Right kidney (tissue), 1 donor: Measurements from ENCODE around the gene NF1.
"Not testable (repeated sequence)": the region's sequence is repeated elsewhere in the genome, so short reads cannot be mapped to it uniquely, and the experiment has no call there.

ENCODE experiments used
- DNase-seq: peaks from one replicate; pipeline ENCODE4 v3.0.0-alpha.2; 2016

NF1 gene

DNA sequence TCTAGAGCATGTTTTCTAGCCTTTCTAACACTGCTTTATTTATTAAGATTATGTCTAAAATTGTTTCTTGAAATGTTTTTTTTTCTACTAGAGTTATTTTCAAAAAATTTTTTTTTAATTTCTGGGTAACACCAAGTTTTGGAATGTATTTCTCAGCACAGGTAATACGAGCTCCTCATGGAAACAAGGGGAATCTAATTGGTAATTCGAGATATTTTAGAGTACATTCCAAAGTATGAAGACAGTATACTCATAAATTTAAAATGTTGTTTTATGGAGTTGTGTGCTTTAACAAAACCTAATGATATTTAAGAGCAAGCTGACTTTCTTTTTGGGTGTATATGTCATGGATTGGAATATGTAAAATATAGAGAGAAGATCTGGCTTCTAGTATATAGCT lies 159.9 kb downstream of the NF1 start:
- no peak for DNase-seq

DNA sequence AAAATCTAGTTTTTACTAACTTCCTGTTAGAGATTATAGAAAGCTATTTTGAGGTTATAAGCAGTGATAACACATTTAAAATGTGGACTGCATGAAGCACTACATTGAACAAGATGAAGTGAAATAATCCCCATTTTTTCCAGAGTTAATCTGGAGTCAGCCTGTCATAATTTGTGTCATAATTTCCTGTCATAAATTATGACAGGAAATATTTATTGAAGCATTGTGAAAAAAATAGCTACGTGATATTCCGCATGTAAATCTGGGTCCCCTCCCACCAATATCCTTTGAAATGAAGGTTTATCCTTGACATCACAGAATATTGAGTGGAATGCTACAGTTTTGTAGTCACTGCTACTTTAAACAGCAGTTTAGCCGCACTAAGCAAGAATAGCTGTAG lies 162.2 kb downstream of the NF1 start:
- DNase-seq = no peak

DNA sequence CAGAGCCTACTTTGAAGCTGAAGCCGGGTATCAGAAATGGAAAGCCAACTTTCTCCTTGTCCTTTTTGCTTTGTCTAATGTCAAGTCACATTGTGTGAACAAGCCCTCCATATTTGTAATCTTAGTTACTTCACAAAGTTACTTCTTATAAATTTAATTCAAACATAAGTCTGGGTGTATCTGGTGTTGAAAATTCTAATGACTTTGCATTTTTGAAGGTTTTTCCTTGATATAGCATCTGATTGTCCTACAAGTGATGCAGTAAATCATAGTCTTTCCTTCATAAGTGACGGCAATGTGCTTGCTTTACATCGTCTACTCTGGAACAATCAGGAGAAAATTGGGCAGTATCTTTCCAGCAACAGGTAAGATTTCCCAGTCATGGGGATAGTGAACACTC lies 165.4 kb downstream of the NF1 start:
- DNase-seq = no peak

DNA sequence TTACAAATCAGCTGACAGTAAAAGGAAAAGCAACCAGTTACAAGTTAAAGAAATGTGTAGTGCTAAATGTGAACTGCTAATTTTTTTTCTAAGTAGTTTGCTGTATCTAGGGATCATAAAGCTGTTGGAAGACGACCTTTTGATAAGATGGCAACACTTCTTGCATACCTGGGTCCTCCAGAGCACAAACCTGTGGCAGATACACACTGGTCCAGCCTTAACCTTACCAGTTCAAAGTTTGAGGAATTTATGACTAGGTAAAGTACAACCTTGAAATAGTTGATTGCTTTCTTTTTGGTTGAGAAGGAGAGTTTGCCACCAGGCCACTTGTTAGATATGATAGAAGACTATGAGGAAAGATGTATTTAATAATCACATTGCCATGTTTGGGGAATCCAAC lies 166.8 kb downstream of the NF1 start:
- DNase-seq = no peak

DNA sequence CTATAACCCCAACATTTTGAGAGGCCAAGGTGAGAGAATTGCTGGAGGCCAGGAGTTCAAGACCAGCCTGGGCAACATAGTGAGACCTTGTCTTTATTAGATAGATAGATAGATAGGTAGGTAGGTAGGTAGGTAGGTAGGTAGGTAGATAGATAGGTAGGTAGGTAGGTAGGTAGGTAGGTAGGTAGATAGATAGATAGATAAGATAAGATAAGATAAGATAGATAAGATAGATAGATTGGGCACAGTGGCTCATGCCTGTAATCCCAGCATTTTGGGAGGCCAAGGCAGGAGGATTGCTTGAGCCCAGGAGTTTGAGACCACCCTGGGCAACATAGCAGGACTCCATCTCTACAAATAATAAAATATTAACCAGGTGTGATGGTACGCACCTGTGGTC lies 168.1 kb downstream of the NF1 start:
- DNase-seq = not testable (repeated sequence)

DNA sequence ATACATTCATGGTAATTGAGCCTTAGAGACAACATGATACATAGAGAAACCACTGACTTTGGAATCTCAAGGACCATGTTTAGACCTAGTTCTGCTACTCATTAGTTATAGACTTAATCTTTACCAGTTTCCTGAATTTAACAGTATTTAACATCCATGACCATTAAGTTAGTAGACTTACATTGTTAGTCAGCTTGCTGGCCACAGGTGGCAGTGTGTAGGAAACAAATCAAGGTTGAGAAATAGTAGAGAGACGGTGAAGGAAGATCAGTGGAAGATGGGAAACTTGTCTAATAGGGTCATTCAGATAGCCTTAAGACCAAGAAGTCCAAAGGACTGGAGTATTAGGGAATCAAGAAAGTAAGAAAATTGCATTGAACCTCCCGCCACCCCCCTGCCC lies 171.3 kb downstream of the NF1 start:
- DNase-seq = no peak

DNA sequence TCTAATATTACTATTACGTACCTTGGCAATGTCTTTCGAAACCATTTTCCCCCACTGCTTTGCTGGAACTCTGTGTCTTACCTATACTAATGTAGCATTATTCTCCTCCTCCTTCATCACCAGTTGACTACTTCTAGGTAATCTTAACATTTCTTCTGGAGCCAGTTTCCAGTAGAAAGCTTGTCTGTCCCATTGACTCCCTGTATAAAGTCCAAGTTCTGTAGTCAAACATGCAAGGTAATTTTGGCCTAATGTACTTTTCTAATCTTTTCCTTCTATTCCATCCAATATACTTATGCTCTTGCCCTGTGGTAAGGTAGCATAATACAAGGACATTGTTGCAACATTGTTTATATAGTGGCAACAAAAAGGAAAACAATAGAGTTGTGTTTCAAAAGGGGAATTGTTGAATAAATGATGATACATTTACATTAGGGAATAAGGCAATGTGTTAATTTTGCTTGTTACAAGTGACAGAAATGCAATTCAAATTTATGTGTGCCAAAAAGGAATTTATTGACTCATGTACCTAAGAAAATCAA lies 174.3 kb downstream of the NF1 start:
- DNase-seq = no peak

DNA sequence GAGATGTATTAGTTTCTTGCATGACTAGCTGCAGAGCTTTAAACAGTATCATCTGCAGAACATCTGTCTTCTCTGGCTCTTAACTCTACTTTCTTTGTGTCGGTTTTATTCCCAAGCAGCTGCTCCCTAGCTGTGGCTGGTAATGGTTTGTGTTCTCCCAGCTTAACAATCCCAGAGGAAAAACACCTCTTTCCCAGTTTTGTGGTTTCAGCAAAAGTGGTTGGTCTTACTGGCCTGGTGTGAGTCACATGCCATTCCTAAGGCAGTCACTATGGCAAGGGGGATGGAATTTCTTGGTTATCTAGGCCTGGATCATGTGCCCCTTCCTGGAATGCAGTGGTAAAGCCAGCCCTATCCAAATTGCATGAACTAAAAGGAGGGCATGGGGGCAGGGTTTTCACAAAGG lies 174.8 kb downstream of the NF1 start:
- no peak for DNase-seq

DNA sequence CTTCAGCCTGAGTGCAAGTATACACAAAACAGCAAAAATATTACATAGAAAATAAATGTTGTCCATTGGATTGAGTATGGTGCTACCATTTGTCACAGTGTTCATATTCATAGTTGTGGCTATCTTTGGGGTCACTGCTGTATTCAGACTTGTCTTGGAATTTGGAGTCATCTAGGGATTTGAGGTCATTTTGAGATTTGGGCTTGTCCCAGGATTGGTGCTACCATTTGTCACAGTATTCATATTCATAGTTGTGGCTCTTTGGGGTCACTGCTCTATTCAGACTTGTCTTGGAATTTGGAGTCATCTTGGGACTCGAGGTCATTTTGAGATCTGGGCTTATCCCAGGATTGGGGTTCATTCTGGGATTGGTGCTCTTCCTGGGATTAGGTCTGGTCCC lies 177.5 kb downstream of the NF1 start:
- DNase-seq = no peak

DNA sequence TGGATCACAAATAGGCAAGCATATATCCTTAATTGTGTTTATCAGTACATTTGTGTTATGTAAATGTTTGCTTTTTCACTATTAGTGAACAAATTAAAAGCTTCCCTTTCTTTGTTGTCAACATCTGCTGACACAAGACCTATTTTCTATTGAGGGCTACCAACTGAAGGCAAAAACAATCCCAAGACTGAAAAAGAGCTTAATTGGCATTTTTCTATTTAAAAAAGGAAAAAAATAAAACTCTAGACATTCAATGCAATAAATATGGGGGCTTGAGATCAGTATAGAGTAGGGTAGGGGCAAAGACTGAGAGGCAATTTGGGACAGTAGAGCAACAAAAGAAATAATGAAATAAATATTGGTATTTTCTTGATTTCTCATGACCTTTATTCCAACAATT lies 178.0 kb downstream of the NF1 start:
- no peak for DNase-seq

DNA sequence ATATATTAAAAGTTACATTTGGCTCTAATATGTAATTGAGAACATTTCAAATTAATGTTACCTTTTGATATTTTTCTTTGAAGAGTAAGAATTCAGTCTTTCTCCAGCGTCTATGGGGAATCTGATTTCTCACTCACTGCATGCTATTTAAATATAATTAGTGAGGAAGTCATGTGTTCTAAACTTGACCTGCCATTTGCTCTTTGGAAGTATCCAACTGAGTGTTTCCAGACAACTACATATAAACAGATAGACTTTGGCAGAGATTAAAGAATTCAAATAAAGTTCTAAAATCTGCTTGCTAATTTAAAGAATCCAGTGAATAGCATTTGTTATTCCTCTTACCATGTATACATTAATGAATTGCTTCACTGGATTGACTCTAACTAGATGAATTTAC lies 178.7 kb downstream of the NF1 start:
- no peak for DNase-seq

DNA sequence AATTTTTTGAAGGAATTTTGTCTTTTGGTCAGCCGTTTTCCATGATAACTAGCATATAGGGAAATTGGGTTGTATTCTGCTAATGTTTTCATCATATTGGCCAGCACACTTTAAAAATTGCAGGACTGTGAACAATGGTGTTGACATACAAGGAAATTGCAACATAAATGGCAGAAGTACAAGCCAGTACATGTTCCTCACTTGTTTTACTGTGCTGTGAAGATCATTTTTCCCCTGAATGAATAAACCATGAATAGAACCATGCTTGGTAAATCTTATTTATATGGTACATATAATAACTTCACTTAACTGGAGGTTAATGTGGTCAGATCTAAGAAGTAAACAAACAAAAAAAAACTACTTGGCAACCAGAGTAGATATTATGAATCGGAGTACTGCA lies 179.5 kb downstream of the NF1 start:
- DNase-seq = no peak

DNA sequence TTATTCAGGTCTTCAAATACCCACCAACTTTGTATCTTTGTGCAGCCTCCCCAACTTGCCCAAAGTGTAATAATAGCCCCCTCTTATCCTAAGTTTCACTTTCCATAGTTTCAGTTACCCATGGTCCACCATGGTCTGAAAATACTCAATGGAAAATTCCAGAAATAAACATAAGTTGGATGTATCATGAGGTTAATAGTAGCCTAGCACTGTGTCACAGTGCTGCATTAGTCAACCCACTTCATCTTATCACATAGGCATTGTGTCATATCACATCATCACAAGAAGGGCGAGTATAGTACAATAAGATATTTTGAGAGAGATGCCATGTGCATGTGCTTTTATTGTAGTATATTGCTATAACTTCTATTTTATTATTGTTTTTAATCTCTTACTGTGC lies 180.3 kb downstream of the NF1 start:
- DNase-seq = no peak

DNA sequence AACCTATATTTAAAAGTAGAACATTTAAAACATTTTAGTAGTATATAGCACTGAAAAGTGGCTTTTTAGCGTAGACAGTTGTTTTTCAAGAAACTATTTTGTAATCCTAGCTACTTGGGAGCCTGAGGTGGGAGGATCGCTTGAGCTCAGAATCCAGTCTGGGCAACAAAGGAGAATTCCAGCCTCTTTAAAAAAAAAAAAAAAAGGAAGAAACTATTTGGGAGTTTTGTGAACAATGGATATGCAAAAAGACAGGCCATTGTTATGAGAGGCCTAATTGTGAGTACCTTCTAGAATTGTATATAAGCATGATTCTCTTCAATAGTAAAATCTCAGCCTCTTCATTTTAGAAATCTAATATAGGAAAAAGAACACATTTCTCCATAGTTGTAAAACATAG lies 184.6 kb downstream of the NF1 start:
- no peak for DNase-seq

DNA sequence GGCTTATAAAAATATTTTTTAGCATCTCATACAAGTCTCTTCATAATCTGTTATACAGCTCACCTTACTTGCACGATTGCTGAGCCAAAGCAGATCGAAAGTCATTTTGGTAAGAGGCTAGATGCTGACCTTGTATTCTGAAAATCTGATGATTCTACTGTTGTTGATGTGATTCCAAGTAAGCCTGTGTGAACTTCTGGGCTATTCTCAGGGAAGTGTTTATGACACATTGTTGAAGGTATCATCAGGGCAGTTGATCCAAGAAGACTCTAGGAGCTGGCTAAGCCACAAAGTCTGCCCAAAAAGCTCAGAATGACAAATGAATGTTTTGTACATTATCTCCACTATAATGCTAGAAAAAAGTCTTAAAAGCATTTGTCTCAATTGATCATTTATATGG lies 186.3 kb downstream of the NF1 start:
- DNase-seq = no peak

DNA sequence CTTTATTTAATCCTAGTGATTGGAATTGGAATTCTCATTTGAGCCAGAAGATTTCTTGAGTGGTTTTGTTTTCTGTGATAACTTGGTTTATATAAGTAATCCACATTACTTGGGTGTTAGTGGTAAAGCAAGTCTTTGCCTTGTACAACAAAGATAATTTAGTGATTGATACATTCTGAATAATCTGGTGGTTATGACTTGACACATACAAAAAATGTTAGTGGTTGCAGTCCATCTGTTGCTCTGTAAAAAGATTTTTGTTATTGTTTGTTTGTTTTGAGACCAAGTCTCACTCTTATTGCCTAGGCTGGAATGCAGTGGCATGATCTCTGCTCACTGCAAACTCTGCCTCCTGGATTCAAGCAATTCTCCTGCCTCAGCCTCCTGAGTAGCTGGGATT lies 189.1 kb downstream of the NF1 start:
- DNase-seq = no peak

DNA sequence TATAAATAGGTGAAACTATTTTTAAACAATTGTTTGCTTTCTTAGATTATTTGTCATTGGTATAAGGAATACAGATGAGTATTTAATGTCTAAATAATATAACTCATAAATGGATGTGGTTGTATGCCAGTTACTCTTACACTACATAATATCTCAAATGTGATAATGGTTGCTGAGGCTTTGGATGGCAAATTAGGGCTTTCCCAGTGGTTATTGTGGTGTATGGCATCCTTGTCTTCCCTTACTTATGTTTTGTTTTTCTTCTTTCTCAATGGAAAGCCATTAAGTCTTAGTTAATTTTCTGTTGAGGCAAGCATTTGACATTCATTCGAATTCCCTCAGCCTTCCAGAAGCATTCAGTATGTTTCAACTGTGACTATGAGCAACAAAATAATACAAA lies 191.8 kb downstream of the NF1 start:
- no peak for DNase-seq

DNA sequence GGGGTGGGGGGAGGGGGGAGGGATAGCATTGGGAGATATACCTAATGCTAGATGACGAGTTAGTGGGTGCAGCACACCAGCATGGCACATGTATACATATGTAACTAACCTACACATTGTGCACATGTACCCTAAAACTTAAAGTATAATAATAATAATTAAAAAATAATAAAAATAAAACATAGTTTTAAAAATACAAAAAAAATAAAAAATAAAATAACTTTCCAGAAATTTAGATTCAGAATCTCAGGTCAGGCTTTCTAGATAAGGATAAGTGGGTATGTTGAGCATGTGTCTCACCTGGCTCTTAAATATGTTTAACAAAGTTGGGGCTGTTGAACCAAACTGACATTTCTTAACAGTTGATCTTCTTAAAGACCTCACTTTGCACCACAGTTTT lies 193.2 kb downstream of the NF1 start:
- not testable (repeated sequence) for DNase-seq

DNA sequence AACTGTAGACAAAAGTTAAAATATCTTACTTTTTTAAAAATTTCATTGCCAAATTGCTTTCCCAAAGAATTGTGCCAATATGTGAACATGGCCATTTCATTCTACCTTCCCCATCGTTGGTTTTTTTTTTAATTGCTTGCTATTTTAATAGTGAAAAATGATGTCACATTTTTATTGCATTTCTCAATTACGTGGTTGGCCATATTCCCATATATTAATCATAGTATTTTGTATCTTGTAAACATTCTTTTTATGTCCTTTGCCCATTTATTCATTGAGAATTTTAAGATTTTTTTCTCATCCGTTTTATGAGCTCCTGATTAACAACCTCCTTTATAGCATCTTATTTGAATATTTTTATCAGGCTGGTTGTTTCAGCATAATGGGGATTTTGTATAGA lies 195.0 kb downstream of the NF1 start:
- no peak for DNase-seq

DNA sequence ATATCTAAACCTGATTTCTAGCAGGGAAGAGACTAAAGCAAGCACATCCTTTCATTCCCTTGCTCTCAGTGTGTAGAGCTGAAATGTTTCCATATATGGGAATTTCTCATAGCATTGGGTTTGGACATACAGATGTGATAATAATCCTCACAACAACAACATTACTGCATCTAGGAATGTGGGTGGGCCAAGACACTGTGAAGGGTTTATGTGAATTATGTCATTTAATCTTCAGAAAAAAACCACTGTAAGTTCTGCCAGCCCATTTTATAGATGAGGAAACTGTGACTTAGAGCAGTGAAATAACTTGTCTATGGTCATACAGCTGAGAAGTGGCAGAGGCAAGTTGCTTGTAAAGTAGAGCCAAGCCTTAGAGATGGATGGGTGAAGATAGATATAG lies 197.0 kb downstream of the NF1 start:
- DNase-seq = no peak

DNA sequence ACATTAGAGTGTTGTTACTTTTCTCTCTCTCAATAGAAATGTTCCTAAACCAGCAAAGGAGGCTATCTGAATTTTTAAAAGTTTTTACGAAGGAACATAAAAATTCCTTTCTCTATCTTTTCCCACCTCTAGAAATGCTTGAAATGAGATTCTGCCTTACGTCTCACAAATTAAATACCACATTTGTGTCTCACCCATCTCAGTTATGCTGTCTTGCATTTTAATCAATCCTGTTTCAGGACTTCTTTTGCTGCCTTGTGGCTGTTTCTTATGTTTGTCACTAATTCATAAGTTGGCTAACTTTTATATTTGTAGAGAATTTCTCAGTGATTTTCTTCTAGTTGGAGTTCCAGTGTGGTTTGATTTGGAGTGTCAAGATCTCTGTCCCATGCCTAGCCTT lies 198.8 kb downstream of the NF1 start:
- DNase-seq = no peak

DNA sequence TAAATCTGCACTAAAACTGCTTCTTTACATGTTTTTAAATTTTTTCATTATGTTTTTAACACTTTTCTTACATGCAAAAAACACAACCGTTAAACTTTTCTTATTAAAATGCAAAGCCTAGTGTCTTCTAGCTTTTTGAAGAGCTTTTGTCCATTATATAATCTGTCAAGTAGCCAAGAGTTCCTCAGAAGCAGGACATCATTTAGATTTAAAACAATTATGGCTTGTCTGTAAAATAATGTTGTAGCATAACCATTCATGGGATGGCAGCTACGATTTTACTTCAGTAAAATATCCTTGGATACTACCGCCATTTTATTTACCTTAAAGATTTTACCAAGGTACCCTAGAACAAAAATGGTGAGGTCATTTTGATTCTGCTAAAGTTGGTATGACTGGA lies 199.5 kb downstream of the NF1 start:
- DNase-seq = no peak

DNA sequence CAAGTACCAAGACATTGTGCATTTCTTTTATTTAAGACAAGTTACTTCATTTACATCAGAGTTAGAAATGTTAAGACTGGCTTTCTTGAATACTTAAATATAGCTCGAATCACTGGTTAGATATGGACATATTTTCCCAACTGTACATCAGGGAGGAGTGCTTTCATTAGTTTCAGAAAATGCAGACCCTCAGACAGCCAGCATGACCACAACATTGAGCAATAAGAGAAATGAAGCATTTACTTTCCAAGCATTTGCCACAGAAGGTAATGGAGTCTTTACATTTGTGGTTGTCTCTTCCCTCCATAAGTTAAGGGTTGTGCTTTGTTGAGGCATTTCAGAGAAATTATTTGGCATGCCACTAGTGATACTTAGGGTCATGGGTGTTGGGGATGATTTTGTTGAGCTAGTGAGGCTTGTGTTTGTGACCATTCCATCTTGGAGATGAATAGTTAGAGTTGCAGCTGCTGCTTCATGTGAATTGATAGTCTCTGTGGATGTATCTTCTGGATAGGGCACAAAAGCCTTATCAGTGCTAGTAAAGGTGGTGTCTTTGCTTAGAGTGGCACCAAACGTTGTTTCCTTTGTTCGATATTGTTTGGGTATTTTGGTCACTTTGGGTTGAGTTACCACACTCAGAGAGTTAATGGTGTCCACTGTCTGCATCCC lies 200.2 kb downstream of the NF1 start:
- no peak for DNase-seq

DNA sequence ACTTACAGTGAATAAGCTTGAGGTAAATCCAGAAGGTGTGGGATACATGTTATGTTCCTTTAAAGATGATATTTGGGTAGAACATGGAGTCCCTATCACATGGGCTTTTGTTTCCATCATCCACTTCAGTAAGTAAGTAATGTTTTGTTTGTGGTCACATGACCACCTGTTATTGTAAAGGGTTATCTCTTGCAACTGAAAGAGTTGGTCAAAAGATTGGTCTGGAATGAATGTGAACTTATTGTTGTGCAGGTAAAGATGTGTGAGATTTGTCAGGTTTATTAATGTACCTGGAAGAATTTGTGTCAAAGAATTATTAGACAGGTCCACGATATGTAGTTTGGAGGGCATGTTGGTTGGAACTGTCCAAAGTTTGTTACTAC lies 200.7 kb downstream of the NF1 start:
- DNase-seq = no peak

DNA sequence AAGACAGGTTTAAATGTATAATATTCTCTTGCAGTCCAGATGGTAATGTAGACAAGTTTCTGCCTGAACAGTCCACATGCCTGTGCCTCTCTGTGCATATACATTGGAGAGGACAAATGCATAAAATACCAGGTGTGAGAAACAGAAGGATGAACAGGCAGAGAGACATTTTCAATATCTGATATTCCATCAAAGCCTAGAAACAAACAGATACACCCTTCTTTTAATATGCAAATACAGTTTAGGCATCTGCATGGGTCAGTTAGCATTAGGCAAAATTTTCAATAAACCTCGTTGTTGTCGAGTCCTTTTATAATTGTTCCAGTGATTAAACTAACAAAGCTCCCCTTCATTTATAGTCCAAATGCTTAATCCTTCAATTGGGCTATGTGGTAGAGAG lies 201.4 kb downstream of the NF1 start:
- DNase-seq = no peak
